Caco-2 (cell line): ENCODE data around the gene KRTAP9-2. TPM values are rescaled to one million over a fixed set of nuclear protein-coding genes. Genes with fewer than 3 reads are reported as not detected.
"Not testable (repeated sequence)": the region's sequence is repeated elsewhere in the genome, so short reads cannot be mapped to it uniquely, and the experiment has no call there.

Source experiments
- Bru-seq: library from RNA; stranded (reverse); fragments of 400-500 nt; gene quantifications from one replicate; lab custom pipeline; 2021; lab: Mats Ljungman, UMichigan
- BruChase-seq, 2 experiments: library from RNA; stranded (reverse); fragments of 400-500 nt; gene quantifications; one replicate each; lab custom pipeline; 2021; lab: Mats Ljungman, UMichigan
- BruUV-seq: library from RNA; stranded (reverse); fragments of 400-500 nt; replicated peaks from 2 replicates; lab custom pipeline; 2021; lab: Mats Ljungman, UMichigan
- CTCF ChIA-PET: fragments of 300-600 bp; sonication (Branson Sonifier 250); formaldehyde crosslinking; loops from one replicate; lab custom pipeline; 2022; ENCODE audit warnings: antibody characterized with exemption; lab: Charles Lee
- POLR2A ChIA-PET: fragments of 300-600 bp; sonication (Branson Sonifier 250); formaldehyde crosslinking; loops from one replicate; lab custom pipeline; 2022; ENCODE audit warnings: antibody characterized with exemption; lab: Charles Lee
- DNase-seq, 2 experiments: peaks; one replicate each; pipeline versions ENCODE4 v3.0.0 to v3.0.0-alpha.2; 2020 to 2022
- H3K27me3 ChIP-seq: replicated peaks from 2 replicates; pipeline ENCODE4 v1.6.0; 2011; ENCODE audit warnings: low read length; ENCODE audit not compliant: control insufficient read depth, insufficient read depth
- H3K36me3 ChIP-seq: 2 replicates; pipeline ENCODE4 v1.5.1; 2011; ENCODE audit warnings: low read length; ENCODE audit not compliant: control insufficient read depth, insufficient read depth
- H3K4me1 ChIP-seq: fragments of 250-450 bp; sonication (Bioruptor Pico); 2 replicates; pipeline ENCODE4 v1.5.1; 2020; ENCODE audit warnings: mild to moderate bottlenecking
- H3K4me3 ChIP-seq: 2 replicates; pipeline ENCODE4 v1.5.1; 2011; ENCODE audit warnings: low read depth, mild to moderate bottlenecking, control low read depth, low read length
- H3K9me3 ChIP-seq: fragments of 250-450 bp; sonication (Bioruptor Pico); 2 replicates; pipeline ENCODE4 v1.5.1; 2020; ENCODE audit warnings: mild to moderate bottlenecking, moderate library complexity
- H3K27ac Mint-ChIP-seq: one replicate; pipeline ENCODE4 v1.8.0; 2022; ENCODE audit warnings: mixed read lengths; ENCODE audit not compliant: unreplicated experiment
- H3K27me3 Mint-ChIP-seq: one replicate; pipeline ENCODE4 v1.8.0; 2022; ENCODE audit warnings: mixed read lengths; ENCODE audit not compliant: insufficient read depth, unreplicated experiment
- H3K36me3 Mint-ChIP-seq: one replicate; pipeline ENCODE4 v1.8.0; 2022; ENCODE audit warnings: mild to moderate bottlenecking, mixed read lengths; ENCODE audit not compliant: insufficient read depth, unreplicated experiment
- H3K4me1 Mint-ChIP-seq: one replicate; pipeline ENCODE4 v1.8.0; 2022; ENCODE audit warnings: low read depth, mixed read lengths; ENCODE audit not compliant: unreplicated experiment
- H3K4me3 Mint-ChIP-seq: one replicate; pipeline ENCODE4 v1.8.0; 2022; ENCODE audit warnings: mild to moderate bottlenecking, moderate library complexity, mixed read lengths; ENCODE audit not compliant: unreplicated experiment
- H3K9me3 Mint-ChIP-seq: one replicate; pipeline ENCODE4 v1.8.0; 2022; ENCODE audit warnings: mixed read lengths; ENCODE audit not compliant: unreplicated experiment
- CTCF ChIP-seq, 2 experiments: fragments of 200-600 bp in 1 of 2; IDR thresholded peaks; 1 replicate in 1 of 2; 2 replicates in 1 of 2; pipeline versions ENCODE4 v1.5.1 to v1.8.0; 2011 to 2022; ENCODE audit warnings: antibody characterized with exemption in 1 of 2, control low read depth in 1 of 2, inconsistent platforms in 1 of 2, low read depth in 1 of 2, low read length in 1 of 2, mild to moderate bottlenecking in 1 of 2, moderate library complexity in 1 of 2; ENCODE audit not compliant: insufficient read depth in 1 of 2, severe bottlenecking in 1 of 2, unreplicated experiment in 1 of 2
- intact Hi-C: fragments of 100-400 bp; cut with micrococcal nuclease; formaldehyde crosslinking; loops from one replicate; pipeline ENCODE4 v1.10.0; 2022; ENCODE audit not compliant: unreplicated experiment
- long read RNA-seq: library from polyadenylated mRNA; stranded (forward); transcript quantifications from one replicate; pipeline ENCODE4 v2.0.0, GENCODE V29; 2022
- total RNA-seq: library from RNA; stranded (reverse); gene quantifications from 2 replicates; pipeline ENCODE4 v1.2.3, GENCODE V29; 2022

The KRTAP9-2 gene
- total RNA-seq (not detected in 2 replicates), Bru-seq, nascent RNA (not detected), BruChase-seq, experiment 1, labeled RNA remaining after a 2-hour chase (not detected), BruChase-seq, experiment 2, labeled RNA remaining after a 6-hour chase (not detected)
- long read RNA-seq: 0 reads

- H3K4me1 Mint-ChIP-seq, DNase-seq, H3K36me3 ChIP-seq, CTCF ChIA-PET, H3K4me3 Mint-ChIP-seq, H3K4me3 ChIP-seq, H3K27ac Mint-ChIP-seq, H3K4me1 ChIP-seq, BruUV-seq, H3K27me3 Mint-ChIP-seq, intact Hi-C loops, H3K27me3 ChIP-seq, H3K9me3 Mint-ChIP-seq, POLR2A ChIA-PET, H3K9me3 ChIP-seq, H3K36me3 Mint-ChIP-seq: not testable (repeated sequence)
Measured at GRCh38 chr17:41226598-41227095, at the start of gene KRTAP9-2. Gene KRTAP9-2, plus strand, starts transcription at chr17:41226648. Its CDS starts 7 bp downstream, at chr17:41226655.

GRCh38 chr17:41176744-41177387, 49.6 kb upstream of the KRTAP9-2 start:
- Histone ChIP-seq H3K4me1 (peaks cover 6% of the 10 kb centered on the region), H3K36me3 (no peaks in the 10 kb centered on the region), H3K27me3 (no peaks in the 10 kb centered on the region), H3K4me3 (no peak overlapping the region), H3K9me3 (no peaks in the 10 kb centered on the region)
- TF ChIP-seq CTCF (IDR thresholded peaks at IDR 0.05; ENCODE audit: insufficient read depth in 1 of 2, low read depth in 1 of 2, low read length in 1 of 2, severe bottlenecking in 1 of 2, unreplicated experiment in 1 of 2): no peak
- H3K9me3 Mint-ChIP-seq: no peaks in the 10 kb centered on the region
- no peak for DNase-seq
- no peak overlapping the region for H3K4me3 Mint-ChIP-seq
- H3K27me3 Mint-ChIP-seq: no peaks in the 10 kb centered on the region
- H3K36me3 Mint-ChIP-seq: no peaks in the 10 kb centered on the region
- H3K27ac Mint-ChIP-seq: no peak overlapping the region
- intact Hi-C loops: no loop called here
- ChIA-PET CTCF (no interaction called here), POLR2A (no interaction called here)
- no TSS peak for BruUV-seq
- no peaks in the 10 kb centered on the region for H3K4me1 Mint-ChIP-seq

- H3K27me3 ChIP-seq: no peaks in the 10 kb centered on the region
- H3K36me3 ChIP-seq: no peaks in the 10 kb centered on the region
- TF ChIP-seq CTCF (IDR thresholded peaks at IDR 0.05; ENCODE audit: insufficient read depth in 1 of 2, low read depth in 1 of 2, low read length in 1 of 2, severe bottlenecking in 1 of 2, unreplicated experiment in 1 of 2): no peak
- intact Hi-C loops: no loop called here
- BruUV-seq: no TSS peak
- no peak within 1 kb of the TSS for H3K27ac Mint-ChIP-seq
- no peak within 1 kb of the TSS for H3K4me3 ChIP-seq
- H3K36me3 Mint-ChIP-seq: no peaks in the 10 kb centered on the region
- H3K4me3 Mint-ChIP-seq: no peak within 1 kb of the TSS
- H3K4me1 ChIP-seq: peaks cover 10% of the 10 kb centered on the region
- H3K9me3 ChIP-seq: no peaks in the 10 kb centered on the region
- H3K4me1 Mint-ChIP-seq: peaks cover 6% of the 10 kb centered on the region
- ChIA-PET POLR2A (no interaction called here), CTCF (no interaction called here)
- H3K27me3 Mint-ChIP-seq: no peaks in the 10 kb centered on the region
- no peaks in the 10 kb centered on the region for H3K9me3 Mint-ChIP-seq
- no peak for DNase-seq
Measured at GRCh38 chr17:41177727-41178271, 48.6 kb upstream of the KRTAP9-2 start, which contains the start of gene KRTAP4-2. Gene KRTAP4-2, minus strand, starts transcription at chr17:41178221. Its CDS starts 57 bp downstream, at chr17:41178164.
